ENCODE results near the gene UBE2E2.

GRCh38 chr3:23508464-23508863 lies 305.3 kb downstream of the UBE2E2 start:
- TF ChIP-seq, protein P1, sequence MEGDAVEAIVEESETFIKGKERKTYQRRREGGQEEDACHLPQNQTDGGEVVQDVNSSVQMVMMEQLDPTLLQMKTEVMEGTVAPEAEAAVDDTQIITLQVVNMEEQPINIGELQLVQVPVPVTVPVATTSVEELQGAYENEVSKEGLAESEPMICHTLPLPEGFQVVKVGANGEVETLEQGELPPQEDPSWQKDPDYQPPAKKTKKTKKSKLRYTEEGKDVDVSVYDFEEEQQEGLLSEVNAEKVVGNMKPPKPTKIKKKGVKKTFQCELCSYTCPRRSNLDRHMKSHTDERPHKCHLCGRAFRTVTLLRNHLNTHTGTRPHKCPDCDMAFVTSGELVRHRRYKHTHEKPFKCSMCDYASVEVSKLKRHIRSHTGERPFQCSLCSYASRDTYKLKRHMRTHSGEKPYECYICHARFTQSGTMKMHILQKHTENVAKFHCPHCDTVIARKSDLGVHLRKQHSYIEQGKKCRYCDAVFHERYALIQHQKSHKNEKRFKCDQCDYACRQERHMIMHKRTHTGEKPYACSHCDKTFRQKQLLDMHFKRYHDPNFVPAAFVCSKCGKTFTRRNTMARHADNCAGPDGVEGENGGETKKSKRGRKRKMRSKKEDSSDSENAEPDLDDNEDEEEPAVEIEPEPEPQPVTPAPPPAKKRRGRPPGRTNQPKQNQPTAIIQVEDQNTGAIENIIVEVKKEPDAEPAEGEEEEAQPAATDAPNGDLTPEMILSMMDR (IDR thresholded peaks at IDR 0.05 in 4 of 5, conservative IDR thresholded peaks at IDR 0.05 in 1 of 5) = no peak
- no peak for TF ChIP-seq POLR2A (IDR thresholded peaks at IDR 0.05)

Measured in gastrocnemius medialis (tissue), 4 donors.